ENCODE measurements around the gene ODAD2.

DNA sequence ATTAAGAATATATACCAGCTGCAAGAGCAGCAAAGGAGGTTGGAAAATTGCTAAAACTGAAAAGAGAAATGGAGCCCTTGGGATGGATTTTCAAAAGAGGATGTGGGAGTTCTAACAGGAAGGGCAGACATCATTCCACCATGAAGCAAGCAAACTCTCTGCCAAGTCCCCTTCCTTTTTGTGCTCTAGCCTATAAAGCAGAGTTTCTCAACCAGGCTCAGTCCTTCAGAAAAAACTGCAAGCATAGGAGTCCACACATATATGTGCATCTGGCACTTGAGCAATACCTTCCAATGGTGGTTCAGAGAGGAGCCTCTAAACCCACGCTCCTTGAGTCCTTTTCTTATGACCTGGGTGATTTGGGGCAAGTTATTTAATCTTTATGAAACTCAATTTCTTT, 154.7 kb downstream of the ODAD2 start:
- TF ChIP-seq CTCF (IDR thresholded peaks at IDR 0.05) (no peak), EZH2 (IDR thresholded peaks at IDR 0.05; ENCODE audit: borderline replicate concordance, insufficient read depth, low read depth, low read length, poor library complexity, severe bottlenecking) (no peak)

Measured in B cell (primary cell).